Spleen (tissue), 11 donors: ENCODE results near the gene ATF1. TPM values are rescaled to one million over a fixed set of nuclear protein-coding genes. Genes with fewer than 3 reads are reported as not detected.

Experiments
- DNase-seq: peaks from one replicate; pipeline ENCODE4 v3.0.0-alpha.2; 2020
- H3K27ac ChIP-seq, 8 donors: fragments of 200-600 bp; sonication (generic) in 7 of 8; 1 replicate in 4 of 8; 2 replicates in 4 of 8; pipeline versions ENCODE4 v1.5.0 to v1.8.0; 2016 to 2021; ENCODE audit warnings: inconsistent platforms in 4 of 8, mild to moderate bottlenecking in 4 of 8, moderate library complexity in 1 of 8
- H3K27me3 ChIP-seq, 7 donors: fragments of 200-600 bp; sonication (generic) in 6 of 7; replicated peaks in 1 of 7; 1 replicate in 4 of 7; 2 replicates in 3 of 7; pipeline versions ENCODE4 v1.5.0 to v1.8.0; 2016 to 2021; ENCODE audit warnings: inconsistent platforms in 3 of 7, mild to moderate bottlenecking in 1 of 7
- H3K36me3 ChIP-seq, 6 donors: fragments of 200-600 bp; sonication (generic) in 5 of 6; 1 replicate in 4 of 6; 2 replicates in 2 of 6; pipeline versions ENCODE4 v1.5.0 to v1.8.0; 2016 to 2021; ENCODE audit warnings: inconsistent platforms in 2 of 6
- H3K4me1 ChIP-seq, 6 donors: fragments of 200-600 bp; sonication (generic) in 5 of 6; 1 replicate in 3 of 6; 2 replicates in 3 of 6; pipeline versions ENCODE4 v1.5.0 to v1.8.0; 2016 to 2021; ENCODE audit warnings: inconsistent platforms in 3 of 6
- H3K4me3 ChIP-seq, 8 donors: fragments of 200-600 bp; sonication (generic) in 7 of 8; 1 replicate in 4 of 8; 2 replicates in 4 of 8; pipeline versions ENCODE4 v1.5.0 to v1.8.0; 2016 to 2021; ENCODE audit warnings: inconsistent platforms in 4 of 8, mild to moderate bottlenecking in 4 of 8, moderate library complexity in 2 of 8
- H3K9me3 ChIP-seq, 8 donors: fragments of 200-600 bp; sonication (generic) in 7 of 8; 1 replicate in 4 of 8; 2 replicates in 4 of 8; pipeline versions ENCODE4 v1.5.0 to v1.8.0; 2016 to 2021; ENCODE audit warnings: inconsistent platforms in 4 of 8
- CTCF ChIP-seq, 11 experiments: fragments of 200-600 bp in 7 of 11; fragments of 450-650 bp in 4 of 11; sonication (generic) in 4 of 11; IDR thresholded peaks in 8 of 11; conservative IDR thresholded peaks in 3 of 11; 1 replicate in 7 of 11; 2 replicates in 4 of 11; pipeline versions ENCODE4 v1.4.0 to v1.8.0; 2016 to 2021; ENCODE audit warnings: antibody characterized with exemption in 11 of 11, inconsistent platforms in 4 of 11, mild to moderate bottlenecking in 1 of 11
- POLR2A ChIP-seq, 3 donors: fragments of 450-650 bp; IDR thresholded peaks; one replicate each; pipeline ENCODE4 v1.5.1; 2017; ENCODE audit warnings: antibody characterized with exemption in 3 of 3, mild to moderate bottlenecking in 1 of 3
- POLR2AphosphoS5 ChIP-seq, 3 donors: sonication (generic); formaldehyde crosslinking; IDR thresholded peaks; one replicate each; pipeline ENCODE4 v1.5.1; 2017; ENCODE audit warnings: antibody characterized with exemption in 3 of 3
- WGBS, 5 donors: extraction: QIAGEN DNeasy Blood & Tissue Kit in 3 of 5; methylation state at CpG; one replicate each; pipeline versions ENCODE4 v1.1.5 to v1.1.7; 2013 to 2018; 5-methylcytosine and 5-hydroxymethylcytosine counted together
- intact Hi-C: fragments of 100-400 bp; cut with DNase I; formaldehyde crosslinking; loops from one replicate; pipeline ENCODE4 v1.15.0; 2023; ENCODE audit warnings: low total_unique reads
- polyA plus RNA-seq, 3 donors: library from polyadenylated mRNA; stranded (reverse); fragments of 200-250 nt; gene quantifications; one replicate each; pipeline ENCODE4 v1.2.1, GENCODE V29; 2013
- total RNA-seq, 7 donors: library from RNA; depleted of rRNA in 3 of 7; stranded (reverse); fragments of >200 nt in 3 of 7; fragmentation: NEBNext Ultra II Directional in 4 of 7; extraction: Animal tissue kit (Norgen Biotek cat#: 25700) in 4 of 7; gene quantifications; one replicate each; pipeline versions ENCODE4 v1.1.0 to v1.2.1, GENCODE V29; 2016 to 2021
- donor health status: healthy with polysubstance abuse.
- donor health status: DM: no; HTN: no; CAD: no; lungs with moderate emphysema.
- donor health status: DM: no; HTN: no; CAD: no.
- donor health status: Bipolar disorder and iron deficiency.
- donor health status: healthy.
- donor health status: DM: no; HTN: no; CAD: no.
- donor health status: DM: yes; HTN: yes; CAD: no.

The ATF1 gene
- total and polyA plus RNA-seq, 10 donors: 10.3 to 41.7 (median 18.8) TPM

- TF ChIP-seq CTCF (IDR thresholded peaks at IDR 0.05 in 8 of 11, conservative IDR thresholded peaks at IDR 0.05 in 3 of 11) (no peak), POLR2AphosphoS5 (IDR thresholded peaks at IDR 0.05) (no peak), POLR2A (IDR thresholded peaks at IDR 0.05) (no peak)
- Histone ChIP-seq H3K4me1 (no peaks in the 10 kb centered on the region), H3K9me3 (no peaks in the 10 kb centered on the region), H3K27me3 (no peaks in the 10 kb centered on the region), H3K27ac (no peak overlapping the region), H3K4me3 (no peak overlapping the region), H3K36me3 (peaks cover 0 to 67% (median 24%) of the 10 kb centered on the region in 6 donors)
- DNase-seq: no peak
- 96 to 100% (median 98%) methylated on average over 4 of the region's 4 CpGs for WGBS, 5 donors
- intact Hi-C loops: no loop called here
Measured at GRCh38 chr12:50750366-50750765, 13.5 kb upstream of the ATF1 start.

GRCh38 chr12:50751948-50752721, 11.8 kb upstream of the ATF1 start:
- DNase-seq: no peak
- no peaks in the 10 kb centered on the region for H3K4me1 ChIP-seq
- WGBS, 5 donors: 81 to 87% (median 83%) methylated on average over 6 of the region's 6 CpGs
- H3K27me3 ChIP-seq: no peaks in the 10 kb centered on the region
- intact Hi-C loops: no loop called here
- H3K9me3 ChIP-seq: no peaks in the 10 kb centered on the region
- peaks cover 0 to 49% (median 16%) of the 10 kb centered on the region in 6 donors for H3K36me3 ChIP-seq
- no peak overlapping the region for H3K27ac ChIP-seq
- TF ChIP-seq POLR2AphosphoS5 (IDR thresholded peaks at IDR 0.05): no peak
- no peak for TF ChIP-seq CTCF (IDR thresholded peaks at IDR 0.05 in 8 of 11, conservative IDR thresholded peaks at IDR 0.05 in 3 of 11)
- TF ChIP-seq POLR2A (IDR thresholded peaks at IDR 0.05): no peak
- H3K4me3 ChIP-seq: no peak overlapping the region

GRCh38 chr12:50753232-50753769, 10.6 kb upstream of the ATF1 start:
- Histone ChIP-seq H3K9me3 (no peaks in the 10 kb centered on the region), H3K4me1 (no peaks in the 10 kb centered on the region), H3K27me3 (no peaks in the 10 kb centered on the region), H3K4me3 (no peak overlapping the region), H3K27ac (no peak overlapping the region), H3K36me3 (peaks cover 0 to 38% (median 6%) of the 10 kb centered on the region in 6 donors)
- intact Hi-C loops: no loop called here
- TF ChIP-seq CTCF (IDR thresholded peaks at IDR 0.05 in 8 of 11, conservative IDR thresholded peaks at IDR 0.05 in 3 of 11): no peak
- TF ChIP-seq POLR2A (IDR thresholded peaks at IDR 0.05): no peak
- no peak for TF ChIP-seq POLR2AphosphoS5 (IDR thresholded peaks at IDR 0.05)
- WGBS, 5 donors: 95 to 98% (median 96%) methylated on average over 5 of the region's 5 CpGs
- DNase-seq: no peak
